MM.1S (cell line): Measurements from ENCODE around the gene CTDNEP1.

Experiments used
- DNase-seq: peaks from one replicate; pipeline ENCODE4 v3.0.0-alpha.2; 2015
- H2AFZ ChIP-seq: fragments of 300-600 bp; sonication (generic); 2 replicates; pipeline ENCODE4 v1.6.0; 2016; ENCODE audit warnings: antibody characterized with exemption, low read length
- H3F3A ChIP-seq: fragments of 300-600 bp; sonication (generic); 2 replicates; pipeline ENCODE4 v1.6.1; 2016; ENCODE audit warnings: mild to moderate bottlenecking, antibody characterized with exemption, low read length, moderate library complexity, mixed read lengths; ENCODE audit not compliant: insufficient read depth
- H3K27ac ChIP-seq: fragments of 300-600 bp; sonication (generic); 2 replicates; pipeline ENCODE4 v1.5.1; 2016; ENCODE audit warnings: mild to moderate bottlenecking, low read length
- H3K27me3 ChIP-seq: fragments of 300-600 bp; sonication (generic); replicated peaks from 2 replicates; pipeline ENCODE4 v1.6.0; 2016; ENCODE audit warnings: low read length; ENCODE audit not compliant: insufficient read depth
- H3K36me3 ChIP-seq: fragments of 300-600 bp; sonication (generic); replicated peaks from 2 replicates; pipeline ENCODE4 v1.6.1; 2016; ENCODE audit warnings: mild to moderate bottlenecking, low read length, mixed read lengths; ENCODE audit not compliant: insufficient read depth
- H3K4me1 ChIP-seq: fragments of 300-600 bp; sonication (generic); 2 replicates; pipeline ENCODE4 v1.6.1; 2016; ENCODE audit warnings: low read length, mixed read lengths
- H3K4me2 ChIP-seq: fragments of 300-600 bp; sonication (generic); 2 replicates; pipeline ENCODE4 v1.6.0; 2016; ENCODE audit warnings: low read depth, low read length
- H3K4me3 ChIP-seq: fragments of 300-600 bp; sonication (generic); 2 replicates; pipeline ENCODE4 v1.5.1; 2016; ENCODE audit warnings: low read length, mixed read lengths
- H3K79me2 ChIP-seq: fragments of 300-600 bp; sonication (generic); 2 replicates; pipeline ENCODE4 v1.6.1; 2016; ENCODE audit warnings: mixed run types, low read length, mixed read lengths
- H3K9ac ChIP-seq: fragments of 300-600 bp; sonication (generic); 2 replicates; pipeline ENCODE4 v1.6.1; 2016; ENCODE audit warnings: low read length, mixed read lengths
- H3K9me2 ChIP-seq: fragments of 300-600 bp; sonication (generic); replicated peaks from 2 replicates; pipeline ENCODE4 v1.6.1; 2016; ENCODE audit warnings: mild to moderate bottlenecking, low read length, mixed read lengths; ENCODE audit not compliant: insufficient read depth
- H3K9me3 ChIP-seq: fragments of 300-600 bp; sonication (generic); replicated peaks from 2 replicates; pipeline ENCODE4 v1.6.1; 2016; ENCODE audit warnings: mild to moderate bottlenecking, low read length, mixed read lengths; ENCODE audit not compliant: insufficient read depth
- H4K20me1 ChIP-seq: fragments of 300-600 bp; sonication (generic); 2 replicates; pipeline ENCODE4 v1.6.1; 2016; ENCODE audit warnings: mild to moderate bottlenecking, low read length, moderate library complexity, mixed read lengths; ENCODE audit not compliant: insufficient read depth
- CTCF ChIP-seq: fragments of 300-600 bp; sonication (generic); IDR thresholded peaks from 2 replicates; pipeline ENCODE4 v1.5.1; 2016; ENCODE audit warnings: antibody characterized with exemption, low read length, mixed read lengths
- EZH2 ChIP-seq: fragments of 300-600 bp; sonication (generic); optimal IDR thresholded peaks from 2 replicates; pipeline ENCODE3; 2017; ENCODE audit warnings: low read depth, mild to moderate bottlenecking, antibody characterized with exemption, low read length, mixed read lengths
- EZH2phosphoT487 ChIP-seq: fragments of 300-600 bp; sonication (generic); IDR thresholded peaks from 2 replicates; pipeline ENCODE4 v1.6.1; 2018; ENCODE audit warnings: antibody characterized with exemption, low read length

CTDNEP1 gene

GRCh38 chr17:7284911-7285310 lies 33.4 kb upstream of the CTDNEP1 start:
- no peak for DNase-seq
- Histone ChIP-seq H2AFZ (no peak overlapping the region), H3K79me2 (no peaks in the 10 kb centered on the region), H3K27me3 (peaks cover 86% of the 10 kb centered on the region), H3K4me2 (no peak overlapping the region), H3K9me2 (no peaks in the 10 kb centered on the region), H3K36me3 (no peaks in the 10 kb centered on the region), H3K9ac (no peak overlapping the region), H3K9me3 (no peaks in the 10 kb centered on the region), H4K20me1 (no peaks in the 10 kb centered on the region), H3F3A (peaks cover 8% of the 10 kb centered on the region), H3K4me3 (no peak overlapping the region), H3K27ac (no peak overlapping the region), H3K4me1 (peaks cover 10% of the 10 kb centered on the region)
- TF ChIP-seq EZH2phosphoT487 (no peak), CTCF (no peak), EZH2 (no peak)

- no peaks in the 10 kb centered on the region for H3K9me2 ChIP-seq
- H2AFZ ChIP-seq = no peak overlapping the region
- no peaks in the 10 kb centered on the region for H3K9me3 ChIP-seq
- H3K4me1 ChIP-seq = peaks cover 10% of the 10 kb centered on the region
- no peaks in the 10 kb centered on the region for H4K20me1 ChIP-seq
- TF ChIP-seq EZH2 (no peak), CTCF (no peak)
- no peak overlapping the region for H3K4me3 ChIP-seq
- peaks cover 85% of the 10 kb centered on the region for H3K27me3 ChIP-seq
- no peak for DNase-seq
- no peaks in the 10 kb centered on the region for H3K79me2 ChIP-seq
- no peak overlapping the region for H3K9ac ChIP-seq
- H3F3A ChIP-seq = peaks cover 8% of the 10 kb centered on the region
- no peak overlapping the region for H3K4me2 ChIP-seq
- H3K27ac ChIP-seq = no peak overlapping the region
- no peaks in the 10 kb centered on the region for H3K36me3 ChIP-seq
Observed at GRCh38 chr17:7283471-7284216, 32.1 kb upstream of the CTDNEP1 start.

- no peak overlapping the region for H3K4me3 ChIP-seq
- H3K9me2 ChIP-seq = no peaks in the 10 kb centered on the region
- no peak overlapping the region for H2AFZ ChIP-seq
- H3K9ac ChIP-seq = no peak overlapping the region
- peaks cover 10% of the 10 kb centered on the region for H3K4me1 ChIP-seq
- H3K79me2 ChIP-seq = no peaks in the 10 kb centered on the region
- no peak for DNase-seq
- peaks cover 8% of the 10 kb centered on the region for H3F3A ChIP-seq
- no peaks in the 10 kb centered on the region for H3K9me3 ChIP-seq
- no peaks in the 10 kb centered on the region for H4K20me1 ChIP-seq
- peaks cover 78% of the 10 kb centered on the region for H3K27me3 ChIP-seq
- no peak overlapping the region for H3K27ac ChIP-seq
- no peak for TF ChIP-seq CTCF
- H3K36me3 ChIP-seq = no peaks in the 10 kb centered on the region
- no peak overlapping the region for H3K4me2 ChIP-seq
Observed at GRCh38 chr17:7282752-7283321, 31.3 kb upstream of the CTDNEP1 start.
